Smooth muscle cell (in vitro differentiated cells): Measurements from ENCODE around the gene OR10R2. TPM values are rescaled to one million over a fixed set of nuclear protein-coding genes. Genes with fewer than 3 reads are reported as not detected.
"Not testable (repeated sequence)": the region's sequence is repeated elsewhere in the genome, so short reads cannot be mapped to it uniquely, and the experiment has no call there.

Experiments used
- DNase-seq: peaks from one replicate; lab custom pipeline; 2025; ENCODE audit not compliant: unreplicated experiment; lab: John Stamatoyannopoulos, UW
- H2AFZ ChIP-seq: fragments of 200-600 bp; sonication (generic); 2 replicates; pipeline ENCODE4 v1.6.0; 2016; ENCODE audit warnings: antibody characterized with exemption, low read depth, mild to moderate bottlenecking
- H3F3A ChIP-seq: fragments of 200-600 bp; sonication (generic); 2 replicates; pipeline ENCODE4 v1.6.0; 2017; ENCODE audit warnings: antibody characterized with exemption, low read depth
- H3K27ac ChIP-seq: fragments of 200-600 bp; sonication (generic); 2 replicates; pipeline ENCODE4 v1.5.1; 2016; ENCODE audit warnings: low read depth, mild to moderate bottlenecking
- H3K27me3 ChIP-seq: fragments of 200-600 bp; sonication (generic); 2 replicates; pipeline ENCODE4 v1.6.1; 2016; ENCODE audit warnings: low read depth, mild to moderate bottlenecking
- H3K36me3 ChIP-seq: fragments of 200-600 bp; sonication (generic); 2 replicates; pipeline ENCODE4 v1.5.1; 2016; ENCODE audit warnings: low read depth
- H3K4me1 ChIP-seq: fragments of 200-600 bp; sonication (generic); 2 replicates; pipeline ENCODE4 v1.5.1; 2016; ENCODE audit warnings: low read depth
- H3K4me2 ChIP-seq: fragments of 200-600 bp; sonication (generic); 2 replicates; pipeline ENCODE4 v1.6.0; 2016; ENCODE audit warnings: mild to moderate bottlenecking
- H3K4me3 ChIP-seq: fragments of 200-600 bp; sonication (generic); 2 replicates; pipeline ENCODE4 v1.5.1; 2016; ENCODE audit warnings: mild to moderate bottlenecking
- H3K79me2 ChIP-seq: fragments of 200-600 bp; sonication (generic); 2 replicates; pipeline ENCODE4 v1.6.0; 2016; ENCODE audit warnings: low read depth, mild to moderate bottlenecking
- H3K9ac ChIP-seq: fragments of 200-600 bp; sonication (generic); 2 replicates; pipeline ENCODE4 v1.6.0; 2016; ENCODE audit warnings: low read depth
- H3K9me3 ChIP-seq: fragments of 200-600 bp; sonication (generic); replicated peaks from 2 replicates; pipeline ENCODE4 v1.5.1; 2016; ENCODE audit warnings: low read depth
- H4K20me1 ChIP-seq: fragments of 200-600 bp; sonication (generic); 2 replicates; pipeline ENCODE4 v1.6.0; 2016; ENCODE audit warnings: low read depth
- WGBS: methylation state at CpG from one replicate; pipeline ENCODE4 v1.1.7; 2016; ENCODE audit warnings: low lambda C conversion rate; 5-methylcytosine and 5-hydroxymethylcytosine counted together
- polyA plus RNA-seq: library from polyadenylated mRNA; unstranded; fragments of >200 nt; fragmentation: Nextera tagmentation; extraction: Ambion mirVana; gene quantifications from 2 replicates; pipeline ENCODE4 v1.2.1, GENCODE V29; 2016
- total RNA-seq: library from RNA; depleted of rRNA; stranded (reverse); fragments of >200 nt; gene quantifications from 2 replicates; pipeline ENCODE4 v1.2.3, GENCODE V29; 2014
- TF ChIP-seq, protein P1 (sequence below): fragments of 200-600 bp; sonication (generic); IDR thresholded peaks from 2 replicates; pipeline ENCODE4 v1.5.1; 2017; ENCODE audit warnings: borderline replicate concordance, mild to moderate bottlenecking, antibody characterized with exemption; ENCODE audit not compliant: insufficient read depth, poor library complexity, severe bottlenecking

Gene OR10R2, protein sequence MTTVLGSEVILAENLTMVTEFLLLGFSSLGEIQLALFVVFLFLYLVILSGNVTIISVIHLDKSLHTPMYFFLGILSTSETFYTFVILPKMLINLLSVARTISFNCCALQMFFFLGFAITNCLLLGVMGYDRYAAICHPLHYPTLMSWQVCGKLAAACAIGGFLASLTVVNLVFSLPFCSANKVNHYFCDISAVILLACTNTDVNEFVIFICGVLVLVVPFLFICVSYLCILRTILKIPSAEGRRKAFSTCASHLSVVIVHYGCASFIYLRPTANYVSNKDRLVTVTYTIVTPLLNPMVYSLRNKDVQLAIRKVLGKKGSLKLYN
- not detected in 2 replicates for total RNA-seq
- polyA plus RNA-seq: not detected in 2 replicates

DNA sequence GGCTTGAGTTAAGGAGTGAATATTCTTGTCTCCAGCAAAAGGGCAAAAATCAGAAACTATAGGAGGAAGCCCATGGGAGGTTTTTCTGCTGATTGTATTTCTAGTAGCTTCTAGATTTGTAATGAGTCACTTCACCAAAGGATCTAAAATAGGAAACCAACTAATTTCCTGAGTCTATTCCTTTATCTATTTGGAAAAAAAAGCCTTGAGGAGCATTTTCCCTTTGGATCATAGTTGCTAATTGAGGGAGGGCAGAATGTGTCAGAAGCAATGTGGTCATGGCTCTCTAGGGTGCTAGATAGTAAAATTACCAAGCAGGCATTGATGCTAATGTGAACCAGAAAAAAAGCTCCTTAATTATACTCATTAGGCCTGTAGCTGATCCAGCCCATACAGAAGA lies at the start of gene OR10R2:
Gene OR10R2 (plus strand): TSS at position 301 of the 400 bp plus-strand sequence. CDS start 106 bp downstream, outside the sequence.
- H3K27me3 ChIP-seq: peaks cover 3% of the 10 kb centered on the region
- DNase-seq: no peak
- H2AFZ ChIP-seq: no peak within 1 kb of the TSS
- no peak within 1 kb of the TSS for H3K27ac ChIP-seq
- H3K9ac ChIP-seq: no peak within 1 kb of the TSS
- TF ChIP-seq, protein P1, sequence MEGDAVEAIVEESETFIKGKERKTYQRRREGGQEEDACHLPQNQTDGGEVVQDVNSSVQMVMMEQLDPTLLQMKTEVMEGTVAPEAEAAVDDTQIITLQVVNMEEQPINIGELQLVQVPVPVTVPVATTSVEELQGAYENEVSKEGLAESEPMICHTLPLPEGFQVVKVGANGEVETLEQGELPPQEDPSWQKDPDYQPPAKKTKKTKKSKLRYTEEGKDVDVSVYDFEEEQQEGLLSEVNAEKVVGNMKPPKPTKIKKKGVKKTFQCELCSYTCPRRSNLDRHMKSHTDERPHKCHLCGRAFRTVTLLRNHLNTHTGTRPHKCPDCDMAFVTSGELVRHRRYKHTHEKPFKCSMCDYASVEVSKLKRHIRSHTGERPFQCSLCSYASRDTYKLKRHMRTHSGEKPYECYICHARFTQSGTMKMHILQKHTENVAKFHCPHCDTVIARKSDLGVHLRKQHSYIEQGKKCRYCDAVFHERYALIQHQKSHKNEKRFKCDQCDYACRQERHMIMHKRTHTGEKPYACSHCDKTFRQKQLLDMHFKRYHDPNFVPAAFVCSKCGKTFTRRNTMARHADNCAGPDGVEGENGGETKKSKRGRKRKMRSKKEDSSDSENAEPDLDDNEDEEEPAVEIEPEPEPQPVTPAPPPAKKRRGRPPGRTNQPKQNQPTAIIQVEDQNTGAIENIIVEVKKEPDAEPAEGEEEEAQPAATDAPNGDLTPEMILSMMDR: no peak
- H3K4me1 ChIP-seq: no peaks in the 10 kb centered on the region
- H3K36me3 ChIP-seq: no peaks in the 10 kb centered on the region
- H3K79me2 ChIP-seq: no peaks in the 10 kb centered on the region
- H4K20me1 ChIP-seq: no peaks in the 10 kb centered on the region
- no peak within 1 kb of the TSS for H3K4me3 ChIP-seq
- no peaks in the 10 kb centered on the region for H3K9me3 ChIP-seq
- no peaks in the 10 kb centered on the region for H3F3A ChIP-seq
- peak within 1 kb of the TSS; percentile 40 for H3K4me2 ChIP-seq

DNA sequence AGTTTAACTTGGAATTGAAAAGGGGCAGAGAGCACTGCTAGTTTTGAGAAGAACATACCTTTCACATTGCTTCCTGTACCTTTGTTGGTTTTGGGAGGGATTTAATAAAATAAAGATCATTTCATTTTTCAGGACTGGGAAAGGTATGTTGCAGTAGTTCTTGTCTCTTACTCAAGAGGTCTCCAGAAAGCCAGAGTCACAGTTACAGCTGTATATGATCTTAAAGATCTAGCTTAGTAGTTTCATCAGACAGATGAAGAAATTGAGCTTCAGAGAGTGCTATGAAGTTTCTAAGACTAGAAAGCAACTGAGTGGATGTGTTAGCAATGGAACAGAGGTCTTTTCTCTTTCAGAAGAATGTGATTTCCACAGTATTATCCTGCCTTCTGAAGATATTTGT lies 47.0 kb upstream of the OR10R2 start:
- TF ChIP-seq, protein P1: no peak
- Histone ChIP-seq H3K4me3 (no peak overlapping the region), H3K9me3 (no peaks in the 10 kb centered on the region), H3K4me2 (no peak overlapping the region), H4K20me1 (no peaks in the 10 kb centered on the region), H3K27me3 (no peaks in the 10 kb centered on the region), H3K4me1 (peaks cover 7% of the 10 kb centered on the region), H3K9ac (no peak overlapping the region), H3K79me2 (no peaks in the 10 kb centered on the region), H3K36me3 (no peaks in the 10 kb centered on the region), H3K27ac (no peak overlapping the region), H2AFZ (peak overlapping the region; percentile 69), H3F3A (no peaks in the 10 kb centered on the region)
- no peak for DNase-seq

GRCh38 chr1:158426137-158426536 lies 45.9 kb upstream of the OR10R2 start, which contains the start of gene OR10K2:
TSS of gene OR10K2 (minus strand) at chr1:158426237. CDS start at chr1:158420866, 5,371 bp downstream.
- H3K4me3 ChIP-seq: no peak within 1 kb of the TSS
- DNase-seq: no peak
- WGBS: 97% methylated on average over 1 of the region's 1 CpG

DNA sequence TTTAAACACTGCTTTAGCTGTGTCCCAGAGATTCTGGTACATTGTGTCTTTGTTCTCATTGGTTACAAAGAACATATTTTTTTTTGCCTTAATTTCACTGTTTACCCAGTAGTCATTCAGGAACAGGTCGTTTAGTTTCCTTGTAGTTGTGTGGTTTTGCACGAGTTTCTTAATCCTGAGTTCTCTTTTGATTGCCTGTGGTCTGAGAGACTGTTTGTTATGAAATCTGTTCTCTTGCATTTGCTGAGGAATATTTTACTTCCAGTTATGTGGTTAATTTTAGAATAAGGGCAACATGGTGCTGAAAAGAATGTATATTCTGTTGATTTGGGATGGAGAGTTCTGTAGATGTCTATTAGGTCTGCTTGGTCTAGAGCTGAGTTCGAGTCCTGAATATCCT lies 41.9 kb upstream of the OR10R2 start:
- not testable (repeated sequence) for H3K36me3 ChIP-seq, H3F3A ChIP-seq, H2AFZ ChIP-seq, H3K9me3 ChIP-seq, DNase-seq, H3K27me3 ChIP-seq, H3K4me3 ChIP-seq, H3K9ac ChIP-seq, H3K4me2 ChIP-seq, H4K20me1 ChIP-seq, H3K4me1 ChIP-seq, H3K79me2 ChIP-seq, H3K27ac ChIP-seq
- 73% methylated on average over 3 of the region's 3 CpGs for WGBS

More at GRCh38 chr1:158426137-158426536, 45.9 kb upstream of the OR10R2 start, which contains the start of gene OR10K2:
- Histone ChIP-seq H3F3A (no peaks in the 10 kb centered on the region), H3K9me3 (no peaks in the 10 kb centered on the region), H3K27ac (no peak within 1 kb of the TSS), H2AFZ (peak within 1 kb of the TSS; percentile 69), H3K4me1 (peaks cover 7% of the 10 kb centered on the region), H3K4me2 (no peak within 1 kb of the TSS), H3K9ac (no peak within 1 kb of the TSS), H4K20me1 (no peaks in the 10 kb centered on the region), H3K36me3 (no peaks in the 10 kb centered on the region), H3K27me3 (no peaks in the 10 kb centered on the region), H3K79me2 (no peaks in the 10 kb centered on the region)
- TF ChIP-seq, protein P1: no peak
